Mucosa of descending colon (tissue), 3 donors: ENCODE results near the gene ABLIM1. TPM values are rescaled to one million over a fixed set of nuclear protein-coding genes. Genes with fewer than 3 reads are reported as not detected.

Source experiments
- ATAC-seq: fragments of 200-7000 bp; cut with Tn5 transposase; one replicate; pipeline ENCODE4 v1.9.1; 2020; ENCODE audit warnings: mild to moderate bottlenecking, moderate library complexity
- DNase-seq, 3 donors: peaks; one replicate each; pipeline ENCODE4 v3.0.0-alpha.2; 2020
- H3K36me3 ChIP-seq: fragments of 200-600 bp; one replicate; pipeline ENCODE4 v1.8.0; 2021; ENCODE audit warnings: low read depth, mild to moderate bottlenecking
- H3K4me1 ChIP-seq: fragments of 200-600 bp; one replicate; pipeline ENCODE4 v1.8.0; 2021; ENCODE audit warnings: low read depth, mild to moderate bottlenecking
- H3K4me3 ChIP-seq: fragments of 200-600 bp; one replicate; pipeline ENCODE4 v1.8.0; 2021; ENCODE audit warnings: mild to moderate bottlenecking
- H3K9me3 ChIP-seq: fragments of 200-600 bp; one replicate; pipeline ENCODE4 v1.8.0; 2021; ENCODE audit warnings: mild to moderate bottlenecking
- CTCF ChIP-seq: fragments of 200-600 bp; IDR thresholded peaks from one replicate; pipeline ENCODE4 v1.8.0; 2022; ENCODE audit warnings: antibody characterized with exemption, mild to moderate bottlenecking
- intact Hi-C, 2 donors: fragments of 100-400 bp; cut with DNase I in 1 of 2; cut with micrococcal nuclease in 1 of 2; formaldehyde crosslinking; loops; one replicate each; pipeline versions ENCODE4 v1.11.0 to v1.11.1; 2022; cut with DNase I, micrococcal nuclease
- total RNA-seq, 3 donors: library from RNA; stranded (reverse); fragmentation: NEBNext Ultra II Directional in 2 of 3; extraction: Animal tissue kit (Norgen Biotek cat#: 25700) in 2 of 3; gene quantifications; one replicate each; pipeline versions ENCODE4 v1.2.1 to v1.2.4, GENCODE V29; 2021 to 2023
- donor health status: DM: no; HTN: no; CAD: no; lungs with moderate emphysema.
- donor health status: DM: no; HTN: no; CAD: no.
- donor health status: DM: no; HTN: yes; CAD: no.

ABLIM1 gene
- total RNA-seq, 3 donors from 2014 or later = 67.1 to 122 (median 103) TPM

DNA sequence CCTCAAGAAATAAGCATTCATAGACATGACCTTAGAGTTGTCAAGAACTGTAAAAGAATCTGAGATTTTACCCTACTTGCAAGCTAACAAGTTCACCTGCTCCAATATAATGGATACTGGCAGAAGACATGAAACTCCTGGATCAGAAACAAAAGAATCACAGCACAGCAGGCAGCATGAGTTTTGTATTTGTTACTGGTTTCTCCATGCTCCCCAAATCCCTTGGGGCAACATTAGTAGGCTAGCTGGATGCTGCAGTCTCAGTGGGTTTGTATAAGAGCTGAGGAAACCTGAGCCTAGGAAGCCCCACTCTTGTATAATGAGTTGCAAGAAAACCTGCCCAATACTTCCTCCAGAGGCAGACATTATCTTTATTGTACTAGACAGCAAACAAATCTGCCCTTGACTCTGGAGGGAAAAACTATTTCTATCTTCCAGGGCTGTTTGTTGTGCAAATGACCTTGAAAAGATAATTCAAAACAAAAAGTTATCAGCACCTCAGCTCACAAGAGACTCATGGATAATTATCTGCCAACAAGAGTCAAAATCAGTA lies 64.8 kb downstream of the ABLIM1 start:
- no peak for TF ChIP-seq CTCF
- DNase-seq = no peak
- Histone ChIP-seq H3K4me1 (no peaks in the 10 kb centered on the region), H3K36me3 (no peaks in the 10 kb centered on the region), H3K9me3 (no peaks in the 10 kb centered on the region), H3K4me3 (no peak overlapping the region)
- ATAC-seq = peak; percentile 69
- intact Hi-C loops = no loop called here

GRCh38 chr10:114590993-114591392 lies 67.1 kb downstream of the ABLIM1 start:
- Histone ChIP-seq H3K9me3 (no peaks in the 10 kb centered on the region), H3K36me3 (no peaks in the 10 kb centered on the region), H3K4me1 (no peaks in the 10 kb centered on the region), H3K4me3 (no peak overlapping the region)
- ATAC-seq (no peak), DNase-seq (no peak)
- no peak for TF ChIP-seq CTCF
- intact Hi-C loops = no loop called here

GRCh38 chr10:114584419-114584818 lies 73.7 kb downstream of the ABLIM1 start:
- intact Hi-C loops = no loop called here
- Histone ChIP-seq H3K4me1 (no peaks in the 10 kb centered on the region), H3K36me3 (no peaks in the 10 kb centered on the region), H3K4me3 (no peak overlapping the region), H3K9me3 (no peaks in the 10 kb centered on the region)
- TF ChIP-seq CTCF = no peak
- no peak for DNase-seq
- ATAC-seq = no peak

- ATAC-seq (no peak), DNase-seq (no peak)
- H3K4me3 ChIP-seq = no peak overlapping the region
- H3K36me3 ChIP-seq = no peaks in the 10 kb centered on the region
- no peak for TF ChIP-seq CTCF
- intact Hi-C loops = no loop called here
- H3K9me3 ChIP-seq = no peaks in the 10 kb centered on the region
- no peaks in the 10 kb centered on the region for H3K4me1 ChIP-seq
These were observed 77.0 kb downstream of the ABLIM1 start for GRCh38 chr10:114581071-114581470.

DNA sequence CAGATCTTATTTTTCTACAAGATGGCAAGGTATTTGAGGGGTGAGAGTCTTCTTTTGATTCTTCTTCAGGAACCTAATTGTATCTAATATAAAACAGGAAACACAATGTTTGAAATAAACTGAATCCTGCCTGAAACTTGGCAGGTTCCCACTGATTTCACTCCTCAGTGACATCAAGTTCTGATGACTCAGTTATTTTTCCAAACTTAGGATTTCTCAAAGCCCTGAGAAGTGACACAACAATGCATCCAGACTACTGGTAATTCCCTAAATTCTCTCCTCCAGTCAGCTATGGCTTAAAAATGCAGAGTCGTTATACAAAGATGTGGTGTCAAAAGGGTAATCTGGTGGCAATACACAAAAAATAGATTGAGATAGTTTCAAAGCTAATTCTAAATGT lies 80.9 kb downstream of the ABLIM1 start:
- no peak for TF ChIP-seq CTCF
- Histone ChIP-seq H3K36me3 (no peaks in the 10 kb centered on the region), H3K4me3 (no peak overlapping the region), H3K4me1 (no peaks in the 10 kb centered on the region), H3K9me3 (no peaks in the 10 kb centered on the region)
- intact Hi-C loops = no loop called here
- no peak for DNase-seq
- ATAC-seq = no peak

DNA sequence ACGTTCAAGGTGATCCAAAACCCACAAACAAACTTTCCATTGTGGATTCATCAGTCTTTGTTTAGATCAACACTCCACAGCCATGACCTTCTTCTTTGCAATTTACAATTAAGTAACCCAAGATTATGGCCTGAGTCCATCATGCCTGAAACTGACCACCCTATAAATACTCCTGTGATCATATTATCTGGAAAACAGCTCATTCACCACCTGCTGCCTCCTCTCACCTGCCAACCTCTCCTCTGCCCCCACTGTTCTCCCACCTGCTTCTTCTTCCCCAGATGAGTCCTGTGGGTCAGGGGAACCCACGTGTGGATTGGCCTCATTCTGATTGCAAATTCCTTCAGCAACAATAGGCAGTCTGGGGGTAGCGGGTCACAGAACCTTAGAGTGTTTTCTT lies 81.4 kb downstream of the ABLIM1 start:
- H3K36me3 ChIP-seq = no peaks in the 10 kb centered on the region
- no peaks in the 10 kb centered on the region for H3K4me1 ChIP-seq
- no peak for ATAC-seq
- no peaks in the 10 kb centered on the region for H3K9me3 ChIP-seq
- intact Hi-C loops = no loop called here
- DNase-seq = no peak
- TF ChIP-seq CTCF = no peak
- no peak overlapping the region for H3K4me3 ChIP-seq
